Colonic mucosa (tissue), 4 donors: Measurements from ENCODE around the gene MTG1. TPM values are rescaled to one million over a fixed set of nuclear protein-coding genes. Genes with fewer than 3 reads are reported as not detected.
A peak's percentile ranks its signal among the peaks of the same experiment; 100 is the strongest.

Experiments used
- DNase-seq: peaks from one replicate; pipeline ENCODE4 v3.0.0-alpha.2; 2020
- H3K27ac ChIP-seq: fragments of 200-600 bp; one replicate; pipeline ENCODE4 v1.8.0; 2021
- H3K27me3 ChIP-seq: fragments of 200-600 bp; one replicate; pipeline ENCODE4 v1.8.0; 2021
- H3K36me3 ChIP-seq: fragments of 200-600 bp; one replicate; pipeline ENCODE4 v1.8.0; 2021
- H3K4me1 ChIP-seq: fragments of 200-600 bp; one replicate; pipeline ENCODE4 v1.8.0; 2021; ENCODE audit warnings: mild to moderate bottlenecking
- H3K4me3 ChIP-seq: fragments of 200-600 bp; one replicate; pipeline ENCODE4 v1.8.0; 2021
- H3K9ac ChIP-seq, 2 donors: one replicate each; pipeline ENCODE4 v1.7.0; 2013; ENCODE audit warnings: control low read depth in 2 of 2, low read depth in 2 of 2, low read length in 2 of 2
- H3K9me3 ChIP-seq: fragments of 200-600 bp; one replicate; pipeline ENCODE4 v1.8.0; 2021
- CTCF ChIP-seq: fragments of 200-600 bp; IDR thresholded peaks from one replicate; pipeline ENCODE4 v1.8.0; 2022; ENCODE audit warnings: antibody characterized with exemption, mild to moderate bottlenecking
- intact Hi-C: fragments of 100-400 bp; cut with DNase I; formaldehyde crosslinking; loops from one replicate; pipeline ENCODE4 v1.14.1; 2022
- total RNA-seq, 2 donors: library from RNA; stranded (reverse); fragmentation: NEBNext Ultra II Directional in 1 of 2; extraction: Animal tissue kit (Norgen Biotek cat#: 25700) in 1 of 2; gene quantifications; one replicate each; pipeline ENCODE4 v1.2.1, GENCODE V29; 2021
- donor health status: healthy.
- donor health status: DM: no; HTN: no; CAD: no.
- donor health status: DM: no; HTN: no; CAD: no.

The MTG1 gene
- total RNA-seq, 2 donors from 2014 or later, result 31.2 to 59.5 TPM

- H3K27me3 ChIP-seq, result no peaks in the 10 kb centered on the region
- peaks cover 4% of the 10 kb centered on the region for H3K4me1 ChIP-seq
- no peaks in the 10 kb centered on the region for H3K9me3 ChIP-seq
- TF ChIP-seq CTCF, result no peak
- intact Hi-C loops, result no loop called here
- DNase-seq, result no peak
- no peak overlapping the region for H3K27ac ChIP-seq
- H3K4me3 ChIP-seq, result no peak overlapping the region
- H3K36me3 ChIP-seq, result no peaks in the 10 kb centered on the region
- no peak overlapping the region for H3K9ac ChIP-seq
Observed at GRCh38 chr10:133353988-133354605, 39.9 kb upstream of the MTG1 start.

DNA sequence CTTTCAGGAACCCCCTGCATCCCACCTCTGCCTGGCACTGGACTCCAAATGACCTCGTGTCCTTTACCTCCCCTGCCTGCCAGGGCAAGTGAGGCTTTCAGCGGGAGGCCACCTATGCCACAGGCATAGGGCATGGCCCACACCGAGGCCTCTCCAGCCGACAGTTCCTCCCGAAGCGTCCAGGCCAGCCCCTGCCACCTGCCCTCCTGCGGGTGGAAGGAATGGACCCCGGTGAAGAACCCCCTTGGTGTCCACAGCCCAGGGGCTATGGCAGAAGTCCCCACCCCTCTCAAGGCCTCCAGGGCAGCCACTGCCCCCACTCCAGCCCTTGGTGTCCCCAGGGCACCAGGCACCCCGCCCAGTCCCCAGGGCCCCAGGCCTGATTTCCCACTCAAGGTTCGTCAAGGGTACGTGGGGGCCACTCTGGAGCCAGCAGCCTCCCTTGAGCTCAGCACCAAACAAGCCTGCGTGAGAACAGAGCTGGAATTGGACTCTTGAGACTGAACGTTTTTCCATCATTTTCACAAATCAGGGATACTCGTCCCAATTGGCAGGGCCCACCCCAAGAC, 39.2 kb upstream of the MTG1 start:
- no peaks in the 10 kb centered on the region for H3K36me3 ChIP-seq
- no peaks in the 10 kb centered on the region for H3K9me3 ChIP-seq
- no peaks in the 10 kb centered on the region for H3K27me3 ChIP-seq
- no peak overlapping the region for H3K27ac ChIP-seq
- intact Hi-C loops, result no loop called here
- no peak overlapping the region for H3K9ac ChIP-seq
- no peak for TF ChIP-seq CTCF
- H3K4me1 ChIP-seq, result peaks cover 4% of the 10 kb centered on the region
- no peak for DNase-seq
- H3K4me3 ChIP-seq, result no peak overlapping the region

GRCh38 chr10:133355266-133355665, 38.7 kb upstream of the MTG1 start:
- H3K27ac ChIP-seq, result no peak overlapping the region
- TF ChIP-seq CTCF, result no peak
- H3K9me3 ChIP-seq, result no peaks in the 10 kb centered on the region
- peaks cover 7% of the 10 kb centered on the region for H3K4me1 ChIP-seq
- H3K36me3 ChIP-seq, result no peaks in the 10 kb centered on the region
- H3K9ac ChIP-seq, result no peak overlapping the region
- no peaks in the 10 kb centered on the region for H3K27me3 ChIP-seq
- no peak overlapping the region for H3K4me3 ChIP-seq
- intact Hi-C loops, result no loop called here
- no peak for DNase-seq

GRCh38 chr10:133355991-133356390, 38.0 kb upstream of the MTG1 start:
- H3K27me3 ChIP-seq, result no peaks in the 10 kb centered on the region
- H3K27ac ChIP-seq, result no peak overlapping the region
- H3K4me1 ChIP-seq, result peaks cover 7% of the 10 kb centered on the region
- no peak for TF ChIP-seq CTCF
- no peaks in the 10 kb centered on the region for H3K36me3 ChIP-seq
- H3K4me3 ChIP-seq, result no peak overlapping the region
- intact Hi-C loops, result no loop called here
- no peaks in the 10 kb centered on the region for H3K9me3 ChIP-seq
- no peak for DNase-seq
- no peak overlapping the region for H3K9ac ChIP-seq

DNA sequence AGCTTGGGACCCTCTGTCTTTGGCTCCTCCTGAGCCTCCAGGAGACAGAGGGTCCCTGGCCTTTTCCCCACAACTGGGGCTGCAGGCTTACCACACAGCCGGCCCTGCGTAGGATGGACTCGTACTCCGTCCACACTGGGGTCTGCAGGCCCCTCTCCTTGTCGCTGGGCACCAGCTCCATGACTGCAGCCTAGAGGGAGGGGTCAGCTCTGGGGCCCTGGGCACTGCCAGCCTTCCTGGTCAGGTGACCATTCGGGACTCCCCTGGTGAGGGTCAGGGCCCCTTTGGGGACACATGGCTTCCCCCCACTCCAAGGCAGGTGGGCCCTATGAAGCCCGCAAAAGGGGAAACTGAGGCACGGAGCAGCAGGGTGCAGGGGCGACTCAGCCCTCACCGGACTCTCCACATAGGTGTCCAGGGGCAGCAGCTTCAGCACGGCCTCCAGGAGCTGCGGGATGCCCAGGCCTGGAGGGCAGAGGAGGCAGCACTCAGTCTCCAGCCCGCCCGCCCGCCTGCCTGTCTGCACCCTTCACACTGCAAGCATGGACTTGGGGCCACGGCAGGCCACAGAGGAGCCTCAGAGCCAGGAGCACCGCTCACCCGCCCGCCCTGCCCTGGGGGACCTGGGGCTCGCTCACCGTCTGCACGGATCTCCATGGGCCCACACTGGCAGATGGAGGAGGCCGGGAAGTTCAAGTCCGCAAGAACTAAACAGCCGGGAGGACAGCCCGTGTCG, 37.2 kb upstream of the MTG1 start:
- no peak for DNase-seq
- Histone ChIP-seq H3K9me3 (no peaks in the 10 kb centered on the region), H3K27ac (no peak overlapping the region), H3K4me3 (peak overlapping the region; percentile 74), H3K27me3 (no peaks in the 10 kb centered on the region), H3K9ac (peak overlapping the region in 1 of 2 donors; percentile 51), H3K4me1 (peaks cover 7% of the 10 kb centered on the region), H3K36me3 (no peaks in the 10 kb centered on the region)
- TF ChIP-seq CTCF, result no peak
- intact Hi-C loops, result no loop called here
